ENCODE results near the gene ZNF799.
A peak's percentile ranks its signal among the peaks of the same experiment; 100 is the strongest.
"Not testable (repeated sequence)": the region's sequence is repeated elsewhere in the genome, so short reads cannot be mapped to it uniquely, and the experiment has no call there.

- TF ChIP-seq EZH2 (conservative IDR thresholded peaks at IDR 0.05; ENCODE audit: low read depth, low read length); TAF15 (IDR thresholded peaks at IDR 0.05; ENCODE audit: low read depth, low read length, poor library complexity, severe bottlenecking); JARID2 (CRISPR knock-in tag; IDR thresholded peaks at IDR 0.05; ENCODE audit: insufficient replicate concordance); MAF1 (CRISPR knock-in tag; IDR thresholded peaks at IDR 0.05; ENCODE audit: borderline replicate concordance); ZBTB20 (CRISPR knock-in tag; IDR thresholded peaks at IDR 0.05; ENCODE audit: borderline replicate concordance, low read depth); POGZ (CRISPR knock-in tag; IDR thresholded peaks at IDR 0.05); CTCF (CRISPR knock-in tag; IDR thresholded peaks at IDR 0.05); TSC22D2 (CRISPR knock-in tag; IDR thresholded peaks at IDR 0.05; ENCODE audit: borderline replicate concordance); TP53 (CRISPR knock-in tag; conservative IDR thresholded peaks at IDR 0.05); ZNF234 (CRISPR knock-in tag; conservative IDR thresholded peaks at IDR 0.05); RAD21 (CRISPR knock-in tag; IDR thresholded peaks at IDR 0.05): not testable (repeated sequence)
- peak; percentile 43; the same call in 1 of the 2 replicates for TF ChIP-seq POLR2AphosphoS5 (IDR thresholded peaks at IDR 0.05; ENCODE audit: low read depth, low read length)
- TF ChIP-seq, protein P1, sequence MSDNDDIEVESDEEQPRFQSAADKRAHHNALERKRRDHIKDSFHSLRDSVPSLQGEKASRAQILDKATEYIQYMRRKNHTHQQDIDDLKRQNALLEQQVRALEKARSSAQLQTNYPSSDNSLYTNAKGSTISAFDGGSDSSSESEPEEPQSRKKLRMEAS (IDR thresholded peaks at IDR 0.05): not testable (repeated sequence)
- TF ChIP-seq, protein P2, sequence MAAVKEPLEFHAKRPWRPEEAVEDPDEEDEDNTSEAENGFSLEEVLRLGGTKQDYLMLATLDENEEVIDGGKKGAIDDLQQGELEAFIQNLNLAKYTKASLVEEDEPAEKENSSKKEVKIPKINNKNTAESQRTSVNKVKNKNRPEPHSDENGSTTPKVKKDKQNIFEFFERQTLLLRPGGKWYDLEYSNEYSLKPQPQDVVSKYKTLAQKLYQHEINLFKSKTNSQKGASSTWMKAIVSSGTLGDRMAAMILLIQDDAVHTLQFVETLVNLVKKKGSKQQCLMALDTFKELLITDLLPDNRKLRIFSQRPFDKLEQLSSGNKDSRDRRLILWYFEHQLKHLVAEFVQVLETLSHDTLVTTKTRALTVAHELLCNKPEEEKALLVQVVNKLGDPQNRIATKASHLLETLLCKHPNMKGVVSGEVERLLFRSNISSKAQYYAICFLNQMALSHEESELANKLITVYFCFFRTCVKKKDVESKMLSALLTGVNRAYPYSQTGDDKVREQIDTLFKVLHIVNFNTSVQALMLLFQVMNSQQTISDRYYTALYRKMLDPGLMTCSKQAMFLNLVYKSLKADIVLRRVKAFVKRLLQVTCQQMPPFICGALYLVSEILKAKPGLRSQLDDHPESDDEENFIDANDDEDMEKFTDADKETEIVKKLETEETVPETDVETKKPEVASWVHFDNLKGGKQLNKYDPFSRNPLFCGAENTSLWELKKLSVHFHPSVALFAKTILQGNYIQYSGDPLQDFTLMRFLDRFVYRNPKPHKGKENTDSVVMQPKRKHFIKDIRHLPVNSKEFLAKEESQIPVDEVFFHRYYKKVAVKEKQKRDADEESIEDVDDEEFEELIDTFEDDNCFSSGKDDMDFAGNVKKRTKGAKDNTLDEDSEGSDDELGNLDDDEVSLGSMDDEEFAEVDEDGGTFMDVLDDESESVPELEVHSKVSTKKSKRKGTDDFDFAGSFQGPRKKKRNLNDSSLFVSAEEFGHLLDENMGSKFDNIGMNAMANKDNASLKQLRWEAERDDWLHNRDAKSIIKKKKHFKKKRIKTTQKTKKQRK (IDR thresholded peaks at IDR 0.05; ENCODE audit: low read length): not testable (repeated sequence)
These were observed 38.8 kb upstream of the ZNF799 start for GRCh38 chr19:12439686-12440540.
